Measurements from ENCODE around the gene NOXA1.
"Not testable (repeated sequence)": the region's sequence is repeated elsewhere in the genome, so short reads cannot be mapped to it uniquely, and the experiment has no call there.

Gene NOXA1, protein sequence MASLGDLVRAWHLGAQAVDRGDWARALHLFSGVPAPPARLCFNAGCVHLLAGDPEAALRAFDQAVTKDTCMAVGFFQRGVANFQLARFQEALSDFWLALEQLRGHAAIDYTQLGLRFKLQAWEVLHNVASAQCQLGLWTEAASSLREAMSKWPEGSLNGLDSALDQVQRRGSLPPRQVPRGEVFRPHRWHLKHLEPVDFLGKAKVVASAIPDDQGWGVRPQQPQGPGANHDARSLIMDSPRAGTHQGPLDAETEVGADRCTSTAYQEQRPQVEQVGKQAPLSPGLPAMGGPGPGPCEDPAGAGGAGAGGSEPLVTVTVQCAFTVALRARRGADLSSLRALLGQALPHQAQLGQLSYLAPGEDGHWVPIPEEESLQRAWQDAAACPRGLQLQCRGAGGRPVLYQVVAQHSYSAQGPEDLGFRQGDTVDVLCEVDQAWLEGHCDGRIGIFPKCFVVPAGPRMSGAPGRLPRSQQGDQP

GRCh38 chr9:137422604-137423513, at the start of gene NOXA1, which contains the start of gene EXD3:
TSS of gene NOXA1 (plus strand) at chr9:137423393. CDS start at chr9:137423530, 137 bp downstream.
TSS of gene EXD3 (minus strand) at chr9:137423162. CDS start at chr9:137395357, 27,805 bp downstream.
- peak; percentile 82 for DNase-seq

DNA sequence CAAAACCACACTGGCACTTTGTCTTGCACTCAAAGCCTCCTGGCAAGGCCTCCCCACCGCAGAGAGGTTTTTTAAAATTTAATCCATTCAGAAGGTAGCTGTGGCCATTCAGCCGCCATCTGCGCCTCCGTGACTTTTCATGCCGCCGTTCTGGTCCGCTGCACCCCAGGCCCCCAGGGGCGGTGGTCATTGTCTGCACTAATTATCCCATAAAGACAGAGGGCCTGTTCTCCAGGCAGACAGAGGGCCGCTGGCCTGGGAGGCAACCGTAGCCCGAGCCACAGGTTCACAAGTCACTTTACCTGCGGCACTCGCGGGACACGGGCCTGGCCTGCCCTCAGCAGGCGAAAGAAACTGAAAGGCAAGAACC, 49.6 kb upstream of the NOXA1 start:
- DNase-seq: no peak

DNA sequence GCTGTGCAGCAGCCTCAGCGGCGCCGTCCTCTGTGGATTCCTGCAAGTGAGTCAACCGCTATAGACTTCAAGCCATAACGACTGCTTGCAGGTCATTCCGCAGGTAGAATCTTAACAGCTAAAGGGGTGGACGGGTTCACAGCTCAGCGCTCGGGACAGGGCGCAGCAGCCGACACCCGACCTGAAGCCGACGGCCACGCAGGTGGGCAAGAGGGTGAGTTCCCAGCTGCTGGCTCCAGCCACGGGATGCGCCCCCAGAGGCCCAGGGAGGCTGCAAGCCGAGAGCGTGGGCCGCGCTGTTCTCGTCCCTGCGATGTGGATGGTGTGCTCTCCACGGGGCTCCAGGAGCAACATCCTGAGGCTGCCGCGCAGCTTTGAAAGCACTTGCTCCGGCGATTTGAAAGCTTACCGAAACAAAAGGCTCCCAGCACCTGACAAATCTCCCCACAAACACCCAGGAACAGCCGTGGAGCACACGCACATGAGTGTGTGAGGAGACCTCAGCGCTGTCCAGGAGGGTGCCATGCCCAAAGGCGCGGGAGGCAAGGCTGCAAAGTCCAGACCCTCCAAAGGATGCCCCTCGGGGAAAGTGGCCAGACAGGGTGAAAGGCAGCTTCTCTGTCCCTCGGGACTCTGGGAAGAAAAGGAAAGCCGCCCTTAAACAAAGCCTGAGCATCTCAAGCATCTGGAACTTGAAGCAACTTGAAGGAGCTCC, 48.9 kb upstream of the NOXA1 start:
- DNase-seq: no peak

- no peak for DNase-seq
Measured at GRCh38 chr9:137375321-137376058, 47.7 kb upstream of the NOXA1 start.

DNA sequence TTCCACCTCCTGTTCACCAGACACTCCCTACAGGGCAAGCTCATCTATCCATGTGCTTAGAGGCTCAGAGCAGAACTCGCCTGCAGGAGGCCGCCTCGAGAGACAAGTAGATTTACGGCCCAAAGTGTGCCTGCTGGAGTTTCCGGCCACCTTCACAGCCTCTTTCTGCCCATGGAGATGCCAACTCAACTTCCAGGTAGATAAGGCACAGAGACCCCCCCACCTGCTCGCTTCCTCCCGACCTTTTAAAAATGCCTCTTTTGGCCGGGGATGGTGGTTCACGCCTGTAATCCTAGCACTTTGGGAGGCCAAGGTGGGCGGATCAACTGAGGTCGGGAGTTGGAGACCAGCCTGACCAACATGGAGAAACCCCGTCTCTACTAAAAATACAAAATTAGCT, 46.8 kb upstream of the NOXA1 start:
- no peak for DNase-seq

DNA sequence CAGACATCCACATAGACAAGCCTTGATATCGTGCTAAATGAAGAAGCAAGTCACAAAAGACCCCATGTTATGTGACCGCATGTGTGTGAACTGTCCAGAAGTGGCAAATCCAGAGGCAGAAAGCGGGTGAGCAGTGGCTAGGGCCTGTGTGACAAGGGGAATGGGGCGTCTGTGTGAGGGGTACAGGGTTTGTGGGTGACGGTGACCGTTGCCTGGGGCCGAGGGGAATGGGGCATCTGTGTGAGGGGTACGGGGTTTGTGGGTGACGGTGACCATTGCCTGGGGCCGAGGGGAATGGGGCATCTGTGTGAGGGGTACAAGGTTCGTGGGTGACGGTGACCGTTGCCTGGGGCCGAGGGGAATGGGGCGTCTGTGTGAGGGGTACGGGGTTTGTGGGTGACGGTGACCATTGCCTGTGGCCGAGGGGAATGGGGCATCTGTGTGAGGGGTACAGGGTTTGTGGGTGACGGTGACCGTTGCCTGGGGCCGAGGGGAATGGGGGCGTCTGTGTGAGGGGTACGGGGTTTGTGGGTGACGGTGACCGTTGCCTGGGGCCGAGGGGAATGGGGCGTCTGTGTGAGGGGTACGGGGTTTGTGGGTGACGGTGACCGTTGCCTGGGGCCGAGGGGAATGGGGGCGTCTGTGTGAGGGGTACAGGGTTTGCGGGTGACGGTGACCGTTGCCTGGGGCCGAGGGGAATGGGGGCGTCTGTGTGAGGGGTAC, 44.3 kb upstream of the NOXA1 start:
- not testable (repeated sequence) for DNase-seq

DNA sequence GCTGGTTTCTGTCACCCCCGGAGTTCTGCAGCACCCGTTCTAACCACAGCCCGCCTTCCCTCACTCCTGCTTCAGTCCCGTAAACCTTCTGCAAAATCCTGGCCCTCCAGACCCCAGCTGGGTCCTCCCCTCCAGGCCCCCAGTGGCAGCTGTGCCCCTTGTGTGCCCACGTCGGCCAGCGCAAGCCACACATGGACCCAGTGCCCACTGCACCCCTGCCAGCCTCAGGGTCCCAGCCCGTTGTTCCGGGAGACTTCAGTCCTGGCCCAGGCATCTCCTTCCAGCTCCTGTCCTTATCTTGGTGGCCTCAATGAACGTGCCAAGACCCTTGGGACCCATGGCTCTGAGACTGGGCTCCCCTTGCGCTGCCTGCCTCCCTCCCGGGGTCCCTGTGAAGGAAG, 43.4 kb upstream of the NOXA1 start:
- no peak for DNase-seq

DNA sequence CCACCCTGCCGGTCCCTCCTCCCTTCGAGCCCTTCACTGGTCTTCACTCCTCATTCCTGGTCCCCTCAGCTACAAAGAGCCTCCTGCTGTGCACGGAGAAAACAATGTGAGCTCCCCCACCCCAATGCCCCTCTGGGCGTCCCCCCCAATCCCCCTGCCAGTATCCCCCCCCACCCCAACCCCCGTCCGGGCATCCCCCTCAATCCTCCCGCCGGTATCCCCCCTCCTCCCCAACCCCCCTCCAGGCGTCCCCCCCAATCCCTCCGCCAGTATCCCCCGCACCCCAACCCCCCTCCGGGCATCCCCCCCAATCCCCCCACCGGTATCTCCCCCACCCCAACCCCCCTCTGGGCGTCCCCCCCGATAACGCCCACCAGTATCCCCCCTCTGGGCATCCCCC, 43.0 kb upstream of the NOXA1 start:
- no peak for DNase-seq

DNA sequence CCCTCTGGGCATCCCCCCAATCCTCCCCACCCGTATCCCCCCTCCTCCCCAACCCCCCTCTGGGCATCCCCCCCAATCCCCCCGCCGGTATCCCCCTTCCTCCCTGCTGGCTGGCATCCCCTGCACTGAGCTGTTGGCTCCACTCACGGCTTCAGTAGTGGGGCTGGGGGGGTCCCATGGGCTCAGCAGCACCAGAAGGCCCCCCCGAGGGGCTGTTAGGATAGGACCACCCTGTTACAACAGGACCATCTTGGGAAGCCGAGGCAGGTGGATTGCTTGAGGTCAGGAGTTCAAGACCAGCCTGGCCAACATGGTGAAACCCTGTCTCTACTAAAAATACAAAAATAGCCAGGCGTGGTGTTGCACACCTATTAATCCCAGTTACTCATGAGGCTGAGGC, 42.6 kb upstream of the NOXA1 start:
- DNase-seq: no peak

GRCh38 chr9:137381501-137382443, 41.4 kb upstream of the NOXA1 start:
- no peak for DNase-seq

GRCh38 chr9:137382444-137383080, 40.6 kb upstream of the NOXA1 start:
- DNase-seq: no peak

DNA sequence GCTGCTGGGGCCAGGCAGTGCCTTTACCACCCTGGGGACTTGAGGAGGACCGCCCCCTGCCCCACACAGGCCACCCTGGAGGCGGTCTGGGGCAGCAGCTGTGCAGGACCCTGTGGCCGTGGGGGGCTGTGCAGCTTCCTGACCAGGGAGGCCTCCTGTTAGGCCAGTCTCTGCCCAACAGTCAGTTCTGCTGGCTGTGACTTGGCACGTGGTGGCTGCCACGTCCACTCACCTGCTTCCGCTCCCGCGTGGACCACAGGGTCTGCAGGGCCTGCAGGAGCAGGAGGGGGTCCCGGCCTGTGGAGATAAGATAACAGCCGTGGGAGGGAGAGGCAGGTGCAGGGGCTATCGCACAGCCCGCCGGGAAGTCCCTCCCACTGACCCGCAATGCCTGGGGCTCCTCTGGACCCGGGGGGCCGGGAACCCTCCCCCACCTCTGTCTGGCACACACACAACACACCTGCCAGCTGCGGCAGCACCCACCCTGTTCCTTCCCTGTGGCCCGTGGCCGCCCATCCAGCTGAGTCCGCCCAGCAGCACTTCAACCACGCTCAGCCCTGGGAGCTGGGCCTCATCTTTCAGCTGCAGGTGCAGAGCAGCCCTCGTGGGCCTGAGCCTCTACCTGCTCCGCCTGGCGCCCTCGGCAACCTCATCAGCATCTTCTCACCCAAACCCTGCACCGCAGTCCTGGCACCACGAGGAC, 40.0 kb upstream of the NOXA1 start:
- peak; percentile 73 for DNase-seq

- DNase-seq: no peak
Measured at GRCh38 chr9:137383784-137384756, 39.1 kb upstream of the NOXA1 start.

DNA sequence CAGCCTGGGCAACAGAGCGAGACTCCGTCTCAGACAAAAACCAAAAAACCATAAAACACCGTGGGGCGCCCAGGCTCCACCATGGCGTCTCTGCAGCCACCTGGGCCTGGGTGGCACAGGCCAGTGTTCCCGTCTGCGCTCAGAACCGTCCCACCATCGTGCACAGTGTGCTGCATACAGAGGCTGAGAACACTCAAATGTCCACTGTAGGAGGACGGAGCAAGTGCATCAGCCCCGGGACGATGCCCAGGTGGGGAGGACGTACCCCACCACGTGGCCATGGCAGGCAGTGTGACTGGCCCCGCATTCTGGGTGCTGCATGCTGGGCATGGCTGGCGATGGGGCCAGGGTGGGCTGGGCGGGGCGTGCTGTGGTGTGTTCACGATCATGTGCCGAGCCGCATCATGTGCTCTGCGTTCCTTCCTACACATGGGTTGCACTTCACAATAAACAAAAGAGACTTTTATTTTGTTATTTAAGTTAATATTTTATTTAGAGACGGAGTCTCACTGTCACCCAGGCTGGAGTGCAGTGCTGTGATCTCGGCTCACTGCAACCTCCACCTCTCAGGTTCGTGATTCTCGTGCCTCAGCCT, 38.0 kb upstream of the NOXA1 start:
- DNase-seq: no peak

DNA sequence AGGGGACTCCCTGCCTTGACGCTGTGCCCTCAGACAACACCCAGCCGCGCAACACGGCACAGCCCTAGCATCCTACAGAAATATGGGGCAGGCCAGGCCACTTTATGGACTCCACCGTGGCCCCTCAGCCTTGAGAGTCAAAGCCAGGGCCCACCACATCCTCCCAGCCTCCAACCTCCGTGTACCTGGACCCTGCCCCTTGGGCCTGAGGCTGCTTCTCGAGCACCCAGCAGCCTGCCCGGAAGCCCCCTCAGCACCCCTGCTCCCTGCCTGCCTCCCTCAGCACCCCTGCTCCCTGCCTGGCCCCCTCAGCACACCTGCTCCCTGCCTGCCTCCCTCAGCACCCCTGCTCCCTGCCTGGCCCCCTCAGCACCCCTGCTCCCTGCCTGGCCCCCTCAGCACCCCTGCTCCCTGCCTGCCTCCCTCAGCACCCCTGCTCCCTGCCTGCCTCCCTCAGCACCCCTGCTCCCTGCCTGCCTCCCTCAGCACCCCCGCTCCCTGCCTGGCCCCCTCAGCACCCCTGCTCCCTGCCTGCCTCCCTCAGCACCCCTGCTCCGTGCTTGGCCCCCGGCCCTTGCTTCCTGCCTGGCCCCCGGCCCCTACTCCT, 36.6 kb upstream of the NOXA1 start:
- not testable (repeated sequence) for DNase-seq

DNA sequence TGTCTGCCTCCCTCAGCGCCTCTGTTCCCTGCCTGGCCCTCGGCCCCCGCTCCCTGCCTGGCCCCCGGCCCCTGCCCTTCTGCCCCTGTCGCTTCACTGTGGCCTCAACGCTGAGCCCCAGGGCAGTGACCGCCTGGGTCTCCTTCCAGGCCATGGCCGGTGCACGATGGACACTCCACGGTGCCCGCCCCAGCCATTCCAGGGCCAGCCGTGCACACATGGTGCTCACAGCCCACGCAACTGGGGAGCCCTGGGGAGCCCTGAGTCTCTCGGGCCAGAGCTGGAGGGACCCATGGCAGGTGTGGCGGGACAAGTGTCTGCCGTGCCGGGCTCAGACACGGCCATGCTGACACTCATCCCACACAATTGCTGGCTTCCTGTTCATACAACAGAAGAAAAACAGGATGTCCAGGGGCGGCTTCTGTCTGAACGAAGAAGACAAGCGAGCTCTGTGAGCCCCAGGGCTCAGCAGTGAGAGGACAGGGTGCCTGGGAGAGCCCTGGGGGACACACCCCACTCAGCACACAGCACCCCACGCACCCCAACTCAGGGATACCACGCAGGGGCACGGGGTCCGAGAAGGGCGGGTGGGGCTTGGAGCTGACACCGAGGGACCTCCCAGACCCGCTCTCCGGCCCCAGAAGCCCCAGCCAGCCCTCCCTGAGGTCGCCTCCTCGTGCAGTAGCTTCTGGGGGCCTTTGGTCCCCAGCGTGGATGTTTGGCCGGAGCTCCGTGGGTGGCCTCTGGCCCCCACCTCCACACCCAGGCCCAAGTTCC, 35.9 kb upstream of the NOXA1 start:
- peak; percentile 8 for DNase-seq
